GF-D8 (cell line): ENCODE results near the gene FATE1.

Experiments used
- DNase-seq: peaks from one replicate; lab custom pipeline; 2025; lab: John Stamatoyannopoulos, UW

Gene FATE1

GRCh38 chrX:151743651-151744470, 28.0 kb downstream of the FATE1 start:
- DNase-seq: no peak

GRCh38 chrX:151745651-151746050, 29.8 kb downstream of the FATE1 start:
- no peak for DNase-seq

- DNase-seq: no peak
Measured at GRCh38 chrX:151746502-151746901, 30.7 kb downstream of the FATE1 start.

- DNase-seq: no peak
Measured at GRCh38 chrX:151750511-151750910, 34.7 kb downstream of the FATE1 start.

GRCh38 chrX:151752847-151753246, 37.0 kb downstream of the FATE1 start:
- no peak for DNase-seq

GRCh38 chrX:151753313-151754046, 37.6 kb downstream of the FATE1 start:
- no peak for DNase-seq

- DNase-seq: no peak
Measured at GRCh38 chrX:151754047-151754429, 38.2 kb downstream of the FATE1 start.

GRCh38 chrX:151754641-151755215, 38.9 kb downstream of the FATE1 start:
- DNase-seq: no peak

GRCh38 chrX:151759041-151759708, 43.3 kb downstream of the FATE1 start:
- DNase-seq: no peak

- no peak for DNase-seq
Measured at GRCh38 chrX:151762802-151763201, 47.0 kb downstream of the FATE1 start.

GRCh38 chrX:151763711-151764110, 47.9 kb downstream of the FATE1 start:
- DNase-seq: no peak

- DNase-seq: no peak
Measured at GRCh38 chrX:151765026-151765425, 49.2 kb downstream of the FATE1 start.

- no peak for DNase-seq
Measured at GRCh38 chrX:151771726-151772125, 55.9 kb downstream of the FATE1 start.
